CD4-positive, alpha-beta T cell treated with Interleukin-21 for 1 hour (primary cell): ENCODE data around the gene KRT75.
"Not testable (repeated sequence)": the region's sequence is repeated elsewhere in the genome, so short reads cannot be mapped to it uniquely, and the experiment has no call there.

Experiments used
- DNase-seq: peaks from one replicate; pipeline ENCODE4 v3.0.0-alpha.2; 2020

Gene KRT75

DNA sequence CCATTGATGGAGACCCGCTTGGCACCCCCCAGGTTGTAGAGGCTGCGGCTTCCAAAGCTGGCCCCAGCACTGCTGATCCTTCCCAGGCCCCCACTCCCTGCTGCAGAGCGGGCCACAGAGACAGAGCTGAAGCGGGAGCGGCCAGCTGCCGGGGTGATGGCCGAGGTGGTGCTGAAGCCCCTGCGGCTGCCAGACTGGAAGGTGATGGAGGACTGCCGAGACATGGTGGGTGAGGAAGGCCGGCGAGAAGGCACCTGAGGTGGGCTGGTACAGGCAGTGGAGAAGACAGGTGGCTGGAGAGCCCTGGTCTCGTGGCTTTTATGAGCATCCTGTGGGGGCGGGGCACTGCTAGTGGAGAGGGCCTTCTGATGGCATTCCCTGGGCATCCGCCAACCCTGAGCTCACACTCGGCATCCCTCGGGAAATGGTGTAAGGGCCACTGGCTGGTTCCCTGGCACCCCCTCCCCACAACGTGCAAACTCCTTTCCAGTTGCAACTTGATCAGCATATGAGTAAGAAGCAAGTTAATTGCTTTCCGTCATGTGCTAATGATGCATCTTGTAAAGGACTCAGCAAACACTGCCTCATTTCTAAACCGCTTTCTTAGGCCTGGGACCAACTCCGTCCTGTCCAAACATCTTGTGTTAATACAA lies at the start of gene KRT75:
Gene KRT75 (minus strand): TSS at position 291 of the 653 bp plus-strand sequence. CDS start 67 bp downstream, at position 224.
- DNase-seq: no peak

- DNase-seq: no peak
These were observed 45.9 kb upstream of the KRT75 start for GRCh38 chr12:52480073-52480472.

- no peak for DNase-seq
These were observed 43.5 kb upstream of the KRT75 start for GRCh38 chr12:52477651-52478050.

GRCh38 chr12:52474212-52474611 lies 40.0 kb upstream of the KRT75 start:
- no peak for DNase-seq

- DNase-seq: no peak
These were observed 39.6 kb upstream of the KRT75 start, which contains the start of gene KRT6C for GRCh38 chr12:52473768-52474167. Gene KRT6C, minus strand, starts transcription at chr12:52473805. Its CDS starts 68 bp downstream, at chr12:52473737.

GRCh38 chr12:52469853-52470252 lies 35.7 kb upstream of the KRT75 start:
- DNase-seq: no peak

GRCh38 chr12:52464897-52465296 lies 30.7 kb upstream of the KRT75 start:
- no peak for DNase-seq

DNA sequence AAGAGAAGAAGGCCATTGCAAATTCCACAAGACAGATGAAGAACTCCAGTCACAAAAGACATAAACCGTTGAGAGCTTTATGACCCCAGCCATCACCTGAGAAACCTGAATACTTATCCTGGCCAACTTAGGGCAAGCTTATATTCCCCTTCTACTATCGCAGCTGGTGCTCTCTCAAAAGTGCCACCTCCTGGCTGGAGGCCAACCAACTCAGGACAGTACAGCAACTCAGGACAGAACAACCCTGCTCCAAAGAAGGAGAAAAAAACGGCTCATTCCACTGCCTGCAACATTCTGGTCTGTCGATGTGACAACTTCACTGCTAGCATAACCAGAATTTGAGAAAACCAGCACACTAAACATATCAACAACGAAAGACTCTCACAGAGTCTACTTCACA lies 27.5 kb upstream of the KRT75 start:
- no peak for DNase-seq

- DNase-seq: no peak
These were observed 24.7 kb upstream of the KRT75 start for GRCh38 chr12:52458861-52459260.

- DNase-seq: no peak
These were observed 21.6 kb upstream of the KRT75 start for GRCh38 chr12:52455821-52456220.

DNA sequence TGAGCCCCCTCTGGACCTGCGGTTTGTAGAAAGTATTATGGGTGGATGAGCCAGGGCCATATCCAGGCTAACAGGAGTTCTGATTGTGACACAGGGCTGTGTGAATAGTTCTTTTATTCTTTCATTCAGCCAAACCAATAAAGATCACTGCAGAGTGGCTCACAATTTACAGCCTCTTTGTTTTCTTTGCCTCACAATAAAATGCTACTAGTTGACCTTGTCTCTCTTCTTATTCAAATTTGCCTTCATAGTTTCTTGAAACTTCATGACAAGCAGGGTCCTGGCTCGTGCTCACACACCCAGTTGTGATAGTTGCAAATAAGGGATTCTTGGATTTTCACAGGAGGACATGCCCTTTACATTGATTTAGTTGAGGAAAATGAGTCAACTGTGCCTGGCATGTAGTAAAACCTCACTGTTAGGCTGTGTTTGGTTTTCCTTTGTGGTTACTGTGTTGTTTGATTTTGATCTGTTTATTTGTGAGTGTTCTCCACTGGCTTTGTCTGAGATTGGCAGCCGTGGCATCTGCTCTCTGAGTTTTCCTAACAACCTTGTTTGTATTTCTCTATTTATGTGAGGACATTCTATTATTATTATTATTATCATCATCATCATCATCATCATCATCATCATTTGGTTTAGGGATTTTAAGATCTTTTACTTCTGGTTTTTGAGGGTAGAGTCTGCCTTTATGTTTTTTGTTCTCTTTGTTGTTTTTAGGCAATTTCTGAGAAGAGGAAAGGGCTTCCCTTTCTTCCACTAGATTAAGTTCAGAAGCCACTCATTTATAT lies 20.4 kb upstream of the KRT75 start:
- no peak for DNase-seq

GRCh38 chr12:52452101-52452500 lies 17.9 kb upstream of the KRT75 start, which contains the start of gene KRT6B:
Gene KRT6B, minus strand, starts transcription at chr12:52452146. Its CDS starts 68 bp downstream, at chr12:52452078.
- no peak for DNase-seq

- no peak for DNase-seq
These were observed 14.1 kb upstream of the KRT75 start for GRCh38 chr12:52448228-52448627.

DNA sequence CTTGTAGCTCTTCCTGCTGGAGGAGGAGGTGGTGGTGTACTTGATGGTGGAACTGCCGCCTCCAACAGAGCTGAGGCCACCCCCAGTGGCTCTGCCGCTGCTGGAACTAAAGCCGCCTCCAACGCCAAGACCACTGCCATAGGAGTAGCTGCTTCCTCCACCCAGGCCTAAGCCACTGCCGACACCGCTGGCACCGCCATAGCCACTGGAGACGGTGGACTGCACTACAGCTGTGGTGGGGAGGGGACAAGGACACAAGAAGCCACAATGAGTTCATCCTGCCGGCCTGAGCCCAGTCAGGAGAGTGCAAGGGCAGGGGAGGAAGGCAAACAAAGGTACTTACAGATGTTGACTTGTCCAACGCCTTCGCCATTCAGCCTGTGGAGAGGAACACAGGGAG lies 13.0 kb upstream of the KRT75 start:
- not testable (repeated sequence) for DNase-seq

- DNase-seq: no peak
These were observed 12.3 kb upstream of the KRT75 start for GRCh38 chr12:52446367-52447045.

- no peak for DNase-seq
These were observed 11.7 kb upstream of the KRT75 start for GRCh38 chr12:52445876-52446275.

DNA sequence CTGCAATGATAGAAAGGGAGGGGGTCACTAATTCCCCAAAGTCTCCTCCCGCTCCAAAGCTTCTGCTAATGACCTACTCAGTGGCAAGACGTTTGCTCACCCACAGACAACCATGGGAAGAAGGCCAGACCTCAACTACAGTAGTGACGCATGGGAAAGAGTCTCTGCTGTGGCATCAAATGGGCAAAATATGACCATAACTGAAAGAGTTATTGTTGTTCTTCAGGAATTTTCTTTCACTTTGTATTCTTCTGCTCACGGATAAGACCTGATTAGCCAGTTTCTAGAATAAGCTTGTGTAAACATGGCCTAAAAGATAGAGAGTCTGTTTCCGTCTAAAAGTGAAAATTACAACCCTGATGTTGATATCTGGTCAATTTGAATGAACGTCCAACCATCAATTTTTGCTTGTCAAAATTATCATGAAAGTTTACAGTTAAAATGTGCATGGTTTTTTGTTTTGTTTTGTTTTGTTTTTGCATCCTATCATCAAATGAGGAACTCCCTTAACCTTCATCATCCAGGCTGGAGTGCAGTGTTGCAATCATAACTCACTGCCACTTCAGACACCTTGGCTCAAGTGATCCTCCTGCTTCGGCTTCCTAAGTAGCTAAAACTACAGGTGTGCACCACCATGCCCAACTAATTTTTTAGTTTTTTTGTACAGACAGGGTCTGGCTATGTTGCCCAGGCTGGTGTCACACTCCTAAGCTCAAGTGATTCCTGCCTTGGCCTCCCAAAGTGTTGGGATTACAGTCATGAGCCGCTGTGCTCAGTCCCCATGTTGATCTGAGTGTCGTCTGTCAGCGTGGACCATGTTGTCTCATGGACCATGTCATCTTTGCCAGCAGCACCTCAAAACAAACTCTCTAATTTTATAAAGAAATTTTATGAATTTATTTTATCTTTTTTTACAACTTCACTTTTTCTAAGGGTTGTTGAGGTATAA lies 10.8 kb upstream of the KRT75 start:
- DNase-seq: no peak

- DNase-seq: no peak
These were observed 9.8 kb upstream of the KRT75 start for GRCh38 chr12:52443966-52444365.

DNA sequence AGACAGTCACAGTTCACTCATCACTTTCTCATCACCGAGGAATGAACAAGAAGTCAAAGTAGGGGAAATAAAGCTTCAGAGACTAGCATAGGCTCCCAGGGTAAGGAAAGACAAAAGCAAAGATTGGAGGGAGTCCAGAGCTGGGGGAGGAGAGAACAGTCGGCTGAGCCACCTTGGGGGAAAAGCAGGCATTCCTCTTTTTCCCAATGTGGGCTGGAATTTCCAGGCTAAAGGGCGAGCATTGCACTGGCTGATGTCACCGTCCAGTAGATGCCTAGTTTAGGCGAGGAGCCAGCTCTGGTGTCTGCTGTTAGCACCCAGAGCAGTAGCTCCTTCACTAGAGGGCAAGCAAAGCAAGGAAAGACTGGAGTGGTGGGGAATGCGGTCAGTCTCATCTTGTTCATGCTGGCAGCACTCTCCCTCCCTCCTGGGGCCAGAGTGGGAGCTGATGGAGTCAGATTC lies 8.5 kb upstream of the KRT75 start:
- DNase-seq: no peak

GRCh38 chr12:52441320-52441911 lies 7.2 kb upstream of the KRT75 start:
- DNase-seq: no peak

- DNase-seq: no peak
These were observed 6.7 kb upstream of the KRT75 start for GRCh38 chr12:52440821-52441319.

- DNase-seq: no peak
These were observed 5.7 kb upstream of the KRT75 start for GRCh38 chr12:52439845-52440244.
